Myometrial cell (primary cell): Measurements from ENCODE around the gene BCL7A. TPM values are rescaled to one million over a fixed set of nuclear protein-coding genes. Genes with fewer than 3 reads are reported as not detected.

Source experiments
- total RNA-seq: library from RNA; depleted of rRNA; stranded (reverse); fragments of >200 nt; gene quantifications from 2 replicates; pipeline ENCODE4 v1.2.3, GENCODE V29; 2015

The BCL7A gene
- 0.29 and 1.9 TPM in 2 replicates for total RNA-seq

GRCh38 chr12:122021822-122022392 is at the start of gene BCL7A:
Gene BCL7A, plus strand, starts transcription at chr12:122021884. Its CDS starts 208 bp downstream, at chr12:122022092.

GRCh38 chr12:122078141-122079032 is 56.7 kb downstream of the BCL7A start, which contains the start of gene MLXIP:
Gene MLXIP, plus strand, starts transcription at chr12:122078756. Its CDS starts 98 bp downstream, at chr12:122078854.

Other genes starting within 250 kb of the BCL7A start
- 14.9 and 15.0 TPM in 2 replicates for gene RHOF, start 228.2 kb upstream of the BCL7A start, total RNA-seq
- 2.0 and 3.2 TPM in 2 replicates for gene SETD1B, start 217.9 kb upstream of the BCL7A start, total RNA-seq
- gene HPD, start 163.0 kb upstream of the BCL7A start, total RNA-seq = 1.2 and 2.8 TPM in 2 replicates
- 120 and 142 TPM in 2 replicates for gene PSMD9, start 133.1 kb upstream of the BCL7A start, total RNA-seq
- gene CFAP251, start 103.3 kb upstream of the BCL7A start, total RNA-seq = 2.0 and 6.2 TPM in 2 replicates
- gene MLXIP, start 56.9 kb downstream of the BCL7A start, total RNA-seq = 13.3 and 17.7 TPM in 2 replicates
- gene IL31, start 152.3 kb downstream of the BCL7A start, total RNA-seq = not detected in 2 replicates
- 8.3 and 11.5 TPM in 2 replicates for gene LRRC43, start 161.2 kb downstream of the BCL7A start, total RNA-seq
- gene B3GNT4, start 181.8 kb downstream of the BCL7A start, total RNA-seq = not detected in 2 replicates
- gene DIABLO, start 204.2 kb downstream of the BCL7A start, total RNA-seq = 61.1 and 70.1 TPM in 2 replicates
- 18.7 and 26.4 TPM in 2 replicates for gene VPS33A, start 244.6 kb downstream of the BCL7A start, total RNA-seq